ENCODE data around the gene DESI1. TPM values are rescaled to one million over a fixed set of nuclear protein-coding genes. Genes with fewer than 3 reads are reported as not detected.
A peak's percentile ranks its signal among the peaks of the same experiment; 100 is the strongest.

DESI1 gene
- total and polyA plus RNA-seq, 2 of the 13 experiments (the other 11 are each of a cell fraction or from before 2014, with no cell fraction given) = 21.6 to 29.2 TPM

GRCh38 chr22:41620589-41621098, at the start of gene DESI1 (continued):
- TF ChIP-seq IKZF5 (CRISPR knock-in tag; IDR thresholded peaks at IDR 0.05) = no peak
- no peak for TF ChIP-seq ZFP90 (CRISPR knock-in tag; IDR thresholded peaks at IDR 0.05; ENCODE audit: borderline replicate concordance)
- no peak for TF ChIP-seq IRF9 (CRISPR knock-in tag; IDR thresholded peaks at IDR 0.05; ENCODE audit: borderline replicate concordance)
- no peak for TF ChIP-seq ZNF180 (CRISPR knock-in tag; IDR thresholded peaks at IDR 0.05; ENCODE audit: borderline replicate concordance, low read depth)
- TF ChIP-seq ZNF33B (CRISPR knock-in tag; IDR thresholded peaks at IDR 0.05) = 0 out of 2 replicates have a peak, but pooled peaks have one; percentile 42
- TF ChIP-seq ZNF414 (CRISPR knock-in tag; IDR thresholded peaks at IDR 0.05) = no peak
- no peak; the same call in 1 of the 2 replicates for TF ChIP-seq REXO4 (CRISPR knock-in tag; IDR thresholded peaks at IDR 0.05; ENCODE audit: borderline replicate concordance)
- TF ChIP-seq NCOA1 (CRISPR knock-in tag; IDR thresholded peaks at IDR 0.05) = no peak
- no peak for TF ChIP-seq ZNF790 (CRISPR knock-in tag; IDR thresholded peaks at IDR 0.05; ENCODE audit: borderline replicate concordance)
- no peak for TF ChIP-seq BRCA1 (CRISPR knock-in tag; IDR thresholded peaks at IDR 0.05)
- TF ChIP-seq ZNF558 (CRISPR knock-in tag; IDR thresholded peaks at IDR 0.05; ENCODE audit: borderline replicate concordance) = peak; percentile 16; the same call in 1 of the 2 replicates
- no peak for TF ChIP-seq FOXM1 (CRISPR knock-in tag; IDR thresholded peaks at IDR 0.05)
- TF ChIP-seq ZNF510 (CRISPR knock-in tag; IDR thresholded peaks at IDR 0.05; ENCODE audit: low read depth) = no peak
- TF ChIP-seq ZNF780A (CRISPR knock-in tag; IDR thresholded peaks at IDR 0.05) = no peak
- TF ChIP-seq ZNF3 (CRISPR knock-in tag; IDR thresholded peaks at IDR 0.05) = no peak
- 0 out of 2 replicates have a peak, but pooled peaks have one; percentile 36 for TF ChIP-seq GATAD2A (CRISPR knock-in tag; IDR thresholded peaks at IDR 0.05)
- TF ChIP-seq ZFYVE20 (CRISPR knock-in tag; IDR thresholded peaks at IDR 0.05; ENCODE audit: borderline replicate concordance, low read depth) = no peak
- TF ChIP-seq ZNF776 (CRISPR knock-in tag; IDR thresholded peaks at IDR 0.05) = peak; percentile 68
- 0 out of 2 replicates have a peak, but pooled peaks have one; percentile 16 for TF ChIP-seq ZNF761 (CRISPR knock-in tag; conservative IDR thresholded peaks at IDR 0.05)
- TF ChIP-seq ASH2L (IDR thresholded peaks at IDR 0.05; ENCODE audit: insufficient read length, low read depth, low read length) = no peak
- TF ChIP-seq EZH2 (conservative IDR thresholded peaks at IDR 0.05; ENCODE audit: low read depth, low read length) = no peak
- TF ChIP-seq SRSF1 (optimal IDR thresholded peaks at IDR 0.05; ENCODE audit: low read depth, low read length) = no peak
- peak; percentile 24; the same call in 1 of the 2 replicates for TF ChIP-seq ZNF350 (CRISPR knock-in tag; IDR thresholded peaks at IDR 0.05; ENCODE audit: borderline replicate concordance, low read depth)
- TF ChIP-seq GTF2F1 (IDR thresholded peaks at IDR 0.05; ENCODE audit: low read length) = no peak
- TF ChIP-seq HMGXB4 (CRISPR knock-in tag; IDR thresholded peaks at IDR 0.05; ENCODE audit: borderline replicate concordance in 1 of 2, low read depth in 1 of 2) = peak in 1 of 2 experiments; percentile 52; a peak in 1 of 4 replicates
- TF ChIP-seq ZNF253 (CRISPR knock-in tag; IDR thresholded peaks at IDR 0.05; ENCODE audit: borderline replicate concordance) = peak; percentile 72; the same call in 1 of the 2 replicates
- no peak; the same call in 1 of the 2 replicates for TF ChIP-seq ZNF607 (CRISPR knock-in tag; IDR thresholded peaks at IDR 0.05; ENCODE audit: borderline replicate concordance)

Measured in HepG2 (cell line).